PC-3 (cell line): Measurements from ENCODE around the gene NELFA.

Experiments used
- CTCF ChIP-seq: fragments of 300-600 bp; sonication (generic); conservative IDR thresholded peaks from 2 replicates; pipeline ENCODE4 v1.5.1; 2017; ENCODE audit warnings: antibody characterized with exemption, low read depth, mild to moderate bottlenecking, low read length
- EZH2phosphoT487 ChIP-seq: fragments of 300-600 bp; sonication (generic); IDR thresholded peaks from 2 replicates; pipeline ENCODE4 v1.6.1; 2018; ENCODE audit warnings: mild to moderate bottlenecking, antibody characterized with exemption, low read length, borderline replicate concordance

- TF ChIP-seq EZH2phosphoT487 (no peak), CTCF (no peak)
These were observed at the start of gene NELFA for GRCh38 chr4:2008921-2009650.
